Stimulated activated CD8-positive, alpha-beta memory T cell treated with anti-CD3 and anti-CD28 coated beads, Interleukin-4, amount 100 ng/mL, for 48 hours (primary cell): ENCODE measurements around the gene MRPS27.

Experiments
- DNase-seq: peaks from one replicate; pipeline ENCODE4 v3.0.0-alpha.2; 2020

The MRPS27 gene

DNA sequence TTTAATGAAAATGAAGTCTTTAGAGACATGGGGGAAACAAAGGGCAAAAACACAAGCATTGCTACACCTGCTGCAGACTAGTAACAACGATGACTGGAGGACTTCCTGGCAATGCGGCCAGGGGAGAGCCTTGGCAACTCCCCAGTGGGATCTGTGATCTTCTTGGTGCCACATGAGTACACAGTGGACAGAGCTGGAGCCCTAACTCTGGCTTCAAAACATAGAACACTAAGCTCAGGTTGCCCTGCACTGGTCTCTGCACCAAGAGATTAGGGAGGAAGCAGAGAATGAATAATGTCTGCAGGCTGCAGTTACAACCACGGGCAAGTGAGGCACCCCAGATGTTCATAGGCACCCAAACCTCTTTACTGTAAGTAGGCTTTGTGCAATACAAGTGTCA, 91.1 kb downstream of the MRPS27 start:
- DNase-seq = no peak

GRCh38 chr5:72226950-72227349, 93.1 kb downstream of the MRPS27 start:
- no peak for DNase-seq

GRCh38 chr5:72225741-72226140, 94.3 kb downstream of the MRPS27 start:
- no peak for DNase-seq

DNA sequence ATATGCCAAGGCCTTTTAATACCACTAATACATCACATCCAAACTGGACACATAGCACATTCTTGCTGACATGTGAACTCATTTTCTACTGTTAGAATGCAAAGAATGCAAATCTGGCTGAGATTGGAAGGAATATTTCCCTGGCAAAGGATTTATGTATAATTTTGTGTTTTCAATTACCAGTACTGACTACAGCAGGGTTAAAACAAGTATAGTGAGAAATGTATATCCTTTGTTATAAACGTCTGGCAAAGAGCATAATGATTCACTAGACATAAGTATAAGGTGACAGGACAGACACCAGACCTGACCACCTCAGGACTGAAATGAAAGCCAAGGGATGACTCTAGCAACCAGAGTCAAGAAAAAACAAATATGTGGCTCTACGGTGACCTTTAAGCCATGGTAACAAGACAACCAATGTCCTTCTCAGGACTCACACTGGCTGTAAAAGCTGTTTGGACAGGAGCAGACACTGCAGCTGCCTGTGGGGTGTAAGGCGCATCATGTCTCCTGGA, 95.0 kb downstream of the MRPS27 start:
- no peak for DNase-seq

DNA sequence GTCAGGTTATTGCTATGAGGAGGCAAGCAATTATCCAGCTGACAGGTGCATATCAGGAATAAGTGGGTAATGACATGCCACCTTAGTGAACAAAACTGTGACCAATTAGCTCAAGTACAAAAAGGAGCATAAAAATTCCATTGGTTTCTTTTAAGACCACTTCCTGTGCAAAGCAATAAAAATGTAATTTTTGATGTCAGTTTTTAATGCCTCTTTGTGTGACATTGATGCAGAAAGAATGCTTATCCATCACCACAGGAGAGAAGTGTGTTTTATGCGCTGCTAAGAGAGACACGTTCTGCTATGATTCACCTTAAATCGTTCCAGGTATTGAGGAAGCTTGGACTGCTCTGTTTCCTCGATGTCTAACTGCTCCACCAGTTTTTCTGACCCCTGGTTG, 96.7 kb downstream of the MRPS27 start:
- DNase-seq = no peak

GRCh38 chr5:72222521-72222920, 97.5 kb downstream of the MRPS27 start:
- DNase-seq = no peak

DNA sequence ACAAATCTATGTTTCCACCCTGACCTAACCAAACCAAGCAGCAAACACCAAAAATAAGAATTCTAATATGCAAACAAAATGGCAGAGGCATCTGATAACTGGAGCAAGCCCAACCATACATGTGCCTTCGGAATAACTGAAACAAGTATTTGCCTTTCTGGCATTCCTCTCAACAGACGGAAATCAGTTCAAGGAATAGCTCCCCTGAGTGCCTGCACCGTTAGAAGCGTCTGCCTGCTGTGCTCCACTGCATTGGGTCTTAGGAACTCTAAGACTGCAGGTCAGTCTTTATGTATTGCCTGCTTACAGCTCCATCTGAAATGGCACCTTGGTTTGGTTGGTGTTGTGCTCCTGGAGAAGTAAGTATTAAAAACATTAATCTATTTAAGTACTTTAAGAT, 98.5 kb downstream of the MRPS27 start:
- DNase-seq = no peak

DNA sequence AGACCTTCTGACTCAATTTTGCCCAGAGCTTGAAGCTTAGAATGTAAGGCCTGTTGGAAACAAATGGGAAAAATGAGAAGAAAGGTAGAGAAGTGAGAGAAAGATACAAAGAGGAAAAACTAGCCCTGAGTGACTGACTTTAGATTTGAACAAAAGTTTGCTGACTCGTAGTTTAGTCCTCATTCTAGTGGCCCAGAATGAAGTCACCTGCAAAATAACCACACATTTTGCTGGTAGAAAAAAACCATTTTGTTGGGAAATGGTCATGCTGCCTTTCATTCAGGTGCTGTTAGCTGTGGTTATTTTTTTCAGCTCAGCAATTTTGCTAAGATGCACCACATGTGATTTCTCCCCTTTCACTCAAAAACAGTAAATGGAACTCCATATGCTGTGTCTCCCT, 98.9 kb downstream of the MRPS27 start:
- DNase-seq = no peak

DNA sequence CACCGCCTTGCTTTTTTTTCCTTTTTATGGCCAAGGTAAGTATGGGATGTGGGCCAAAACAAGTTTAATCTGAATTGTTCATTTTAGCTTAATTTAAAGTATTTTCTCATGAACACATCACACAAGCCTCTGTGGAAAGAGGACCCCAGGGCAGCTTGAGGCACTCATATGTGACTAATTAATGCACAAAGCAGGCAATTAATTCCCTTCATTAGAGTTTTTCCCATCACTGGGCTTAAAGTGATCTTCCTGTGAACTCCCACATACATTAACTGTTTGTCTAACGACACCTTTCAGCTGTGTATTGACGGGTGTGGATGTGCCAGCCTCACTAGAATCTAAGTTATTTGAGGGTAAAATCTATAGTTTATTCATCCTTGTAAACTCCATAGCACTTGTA, 103.3 kb downstream of the MRPS27 start:
- no peak for DNase-seq

GRCh38 chr5:72214168-72214567, 105.9 kb downstream of the MRPS27 start:
- no peak for DNase-seq

DNA sequence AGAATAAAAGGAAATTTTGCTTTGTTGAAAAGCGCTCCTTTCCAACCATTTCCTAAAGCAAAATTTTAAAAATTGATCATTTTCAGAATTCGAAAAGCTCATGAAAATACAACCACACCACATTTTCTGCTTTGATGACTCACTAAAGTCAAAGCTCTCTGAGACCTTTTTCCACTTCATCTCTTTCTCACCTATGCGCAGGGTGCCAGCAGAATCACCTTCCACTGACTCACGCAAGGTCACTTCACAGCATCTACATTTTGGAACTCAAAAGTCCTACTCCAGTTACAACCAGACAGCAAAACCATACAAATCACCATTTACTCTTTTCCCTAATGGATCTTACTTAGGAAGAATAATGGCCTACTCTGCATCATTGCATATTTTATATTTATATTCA, 106.6 kb downstream of the MRPS27 start:
- DNase-seq = no peak

GRCh38 chr5:72212171-72212570, 107.9 kb downstream of the MRPS27 start:
- no peak for DNase-seq

GRCh38 chr5:72210888-72211678, 109.0 kb downstream of the MRPS27 start:
- DNase-seq = no peak

DNA sequence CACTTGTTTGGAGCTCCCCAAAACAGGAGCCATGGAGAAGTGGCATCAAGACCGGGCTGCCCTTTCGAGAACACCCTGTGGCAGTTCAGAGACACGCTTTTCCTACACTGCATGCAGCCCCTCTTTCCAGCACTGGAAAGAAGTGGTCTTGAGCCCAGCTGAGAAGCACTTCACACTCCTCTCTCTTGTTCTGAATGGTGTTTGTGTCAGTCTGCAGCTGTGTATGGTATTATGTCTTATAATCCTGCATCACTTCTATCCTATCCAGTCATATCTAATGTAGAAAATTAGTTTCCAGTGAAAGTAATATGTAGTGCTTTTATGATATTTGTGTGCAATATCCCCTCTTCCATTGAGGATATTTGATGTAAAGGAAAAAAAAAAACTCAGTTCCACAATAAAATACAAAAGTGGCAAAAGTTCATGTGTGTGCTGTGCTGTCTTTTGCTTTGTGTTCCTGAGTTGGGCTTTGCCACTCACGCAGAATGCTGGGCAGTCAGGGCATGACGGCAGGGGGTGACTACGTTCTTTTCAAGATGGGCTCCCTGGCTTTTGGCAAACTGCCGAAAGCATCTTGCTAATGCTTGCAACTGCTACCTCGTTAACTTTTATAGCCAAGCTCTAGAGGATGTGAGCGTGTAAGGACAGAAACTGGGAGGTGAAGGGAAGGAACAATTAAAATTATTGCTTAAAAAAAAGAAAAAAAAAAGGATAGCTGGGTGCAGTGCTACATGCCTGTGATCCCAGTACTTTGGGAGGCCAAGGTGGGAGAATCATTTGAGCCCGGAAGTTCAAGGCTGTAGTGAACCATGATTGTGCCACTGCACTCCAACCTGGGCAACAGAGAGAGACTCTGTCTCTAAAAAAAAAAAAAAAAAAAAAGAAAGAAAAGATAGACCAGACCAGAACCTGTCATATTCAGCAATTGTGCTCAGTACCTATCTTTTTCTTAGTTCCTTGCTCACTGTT, 110.6 kb downstream of the MRPS27 start:
- no peak for DNase-seq

- DNase-seq = no peak
Measured at GRCh38 chr5:72208324-72208926, 111.6 kb downstream of the MRPS27 start.

DNA sequence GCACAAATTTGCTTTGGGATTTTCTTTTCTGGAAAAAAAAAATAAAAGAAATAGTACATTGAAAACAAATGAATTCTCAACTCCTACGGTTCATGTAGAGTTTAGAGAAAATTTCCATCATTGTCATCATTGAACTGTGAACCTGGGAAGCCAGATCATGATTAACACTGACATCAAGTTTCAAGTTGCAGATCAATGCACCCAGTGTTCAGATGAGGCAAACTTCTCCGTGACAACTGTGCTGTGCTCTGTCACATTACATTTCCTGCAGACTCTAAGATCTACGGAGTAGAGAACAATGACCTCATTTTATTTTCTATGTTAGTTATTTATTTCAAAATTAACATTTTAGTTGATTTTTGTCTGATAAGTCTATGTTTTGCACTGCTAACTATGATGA, 113.0 kb downstream of the MRPS27 start:
- DNase-seq = no peak

GRCh38 chr5:72206160-72206559, 113.9 kb downstream of the MRPS27 start:
- no peak for DNase-seq

DNA sequence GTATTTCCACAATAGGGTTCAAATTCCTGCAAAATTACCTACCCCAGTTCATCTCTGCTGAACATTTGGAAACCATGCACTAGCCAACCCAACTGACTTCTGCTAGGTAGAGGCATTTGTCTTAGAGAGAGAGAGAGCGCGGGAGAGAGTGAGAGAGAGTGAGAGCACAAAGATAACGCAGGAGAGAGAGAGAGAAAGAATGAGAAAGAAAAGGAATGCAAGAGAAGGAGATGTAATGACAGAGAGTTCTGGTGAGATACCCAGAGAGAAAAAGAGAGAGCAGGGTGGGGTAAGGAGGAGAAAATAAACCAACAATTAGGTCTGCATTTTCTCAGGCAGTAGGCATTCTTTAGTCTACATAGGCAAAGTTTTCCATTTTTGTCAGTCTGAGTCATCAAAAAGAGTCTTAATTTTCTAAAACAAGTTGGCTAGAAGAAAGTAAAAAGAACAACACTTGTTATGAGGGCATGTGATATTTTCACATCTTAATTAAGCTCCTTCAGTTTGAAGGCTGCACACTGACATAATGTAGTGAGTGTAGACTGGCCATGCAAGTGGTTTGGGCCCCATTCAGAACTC, 114.5 kb downstream of the MRPS27 start:
- DNase-seq = no peak

DNA sequence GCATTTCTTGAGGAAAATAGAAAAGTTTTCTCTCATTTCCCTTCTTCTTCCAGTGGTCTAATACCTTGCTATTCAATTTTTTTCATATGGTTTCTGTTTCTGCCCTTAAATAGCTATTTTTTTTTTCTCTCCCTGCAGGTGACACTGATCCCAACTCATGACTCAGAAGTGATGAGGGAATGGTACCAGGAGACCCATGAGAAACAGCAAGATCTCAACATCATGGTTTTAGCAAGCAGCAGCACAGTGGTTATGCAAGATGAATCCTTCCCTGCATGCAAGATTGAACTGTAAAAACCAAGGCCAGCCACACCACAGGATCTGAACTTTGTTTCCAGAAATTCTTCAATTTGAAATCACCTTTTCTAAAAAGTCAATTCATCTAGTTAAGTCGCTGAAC, 115.1 kb downstream of the MRPS27 start:
- no peak for DNase-seq

DNA sequence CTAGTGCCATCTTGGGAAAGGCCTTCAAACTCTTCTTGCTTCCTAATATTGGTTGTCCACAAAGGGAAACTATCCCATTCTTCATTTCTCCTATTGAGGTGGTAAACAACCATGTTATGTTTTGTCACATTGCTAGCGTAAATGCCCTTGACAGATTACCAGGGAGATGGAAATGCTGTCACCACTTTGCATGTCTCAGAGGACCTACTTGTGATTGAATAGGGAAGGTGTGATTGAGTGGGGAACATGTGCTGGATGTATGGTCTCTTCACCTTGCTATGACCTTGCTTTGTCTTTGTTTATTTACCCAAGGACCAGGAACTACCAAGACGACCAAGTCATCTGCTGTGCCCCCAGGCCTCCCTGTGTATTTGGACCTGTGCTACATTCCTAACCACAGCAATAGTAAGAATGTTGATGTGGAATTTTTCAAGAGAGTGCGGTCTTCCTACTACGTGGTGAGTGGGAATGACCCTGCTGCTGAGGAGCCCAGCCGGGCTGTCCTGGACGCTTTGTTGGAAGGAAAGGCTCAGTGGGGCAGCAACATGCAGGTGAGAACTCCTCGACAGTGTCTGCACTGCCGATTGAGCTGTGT, 116.7 kb downstream of the MRPS27 start:
- DNase-seq = no peak

- DNase-seq = no peak
Measured at GRCh38 chr5:72202331-72202825, 117.7 kb downstream of the MRPS27 start.

DNA sequence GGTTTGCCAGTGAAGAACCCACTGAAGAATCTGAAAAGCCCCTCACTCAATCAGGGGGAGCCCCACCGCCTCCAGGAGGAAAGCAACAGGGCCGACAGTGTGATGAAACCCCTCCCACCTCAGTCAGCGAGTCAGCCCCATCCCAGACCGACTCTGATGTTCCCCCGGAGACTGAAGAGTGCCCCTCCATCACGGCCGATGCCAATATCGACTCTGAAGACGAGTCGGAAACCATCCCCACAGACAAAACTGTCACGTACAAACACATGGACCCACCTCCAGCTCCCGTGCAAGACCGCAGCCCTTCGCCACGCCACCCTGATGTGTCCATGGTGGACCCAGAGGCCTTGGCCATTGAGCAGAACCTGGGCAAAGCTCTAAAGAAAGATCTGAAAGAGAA, 120.4 kb downstream of the MRPS27 start:
- DNase-seq = no peak
